Suppressor macrophage (primary cell): ENCODE measurements around the gene WDR74.
"Not testable (repeated sequence)": the region's sequence is repeated elsewhere in the genome, so short reads cannot be mapped to it uniquely, and the experiment has no call there.

ENCODE experiments used
- DNase-seq, 4 experiments: peaks; one replicate each; pipeline ENCODE4 v3.0.0-alpha.2; 2020 to 2022

The WDR74 gene

DNA sequence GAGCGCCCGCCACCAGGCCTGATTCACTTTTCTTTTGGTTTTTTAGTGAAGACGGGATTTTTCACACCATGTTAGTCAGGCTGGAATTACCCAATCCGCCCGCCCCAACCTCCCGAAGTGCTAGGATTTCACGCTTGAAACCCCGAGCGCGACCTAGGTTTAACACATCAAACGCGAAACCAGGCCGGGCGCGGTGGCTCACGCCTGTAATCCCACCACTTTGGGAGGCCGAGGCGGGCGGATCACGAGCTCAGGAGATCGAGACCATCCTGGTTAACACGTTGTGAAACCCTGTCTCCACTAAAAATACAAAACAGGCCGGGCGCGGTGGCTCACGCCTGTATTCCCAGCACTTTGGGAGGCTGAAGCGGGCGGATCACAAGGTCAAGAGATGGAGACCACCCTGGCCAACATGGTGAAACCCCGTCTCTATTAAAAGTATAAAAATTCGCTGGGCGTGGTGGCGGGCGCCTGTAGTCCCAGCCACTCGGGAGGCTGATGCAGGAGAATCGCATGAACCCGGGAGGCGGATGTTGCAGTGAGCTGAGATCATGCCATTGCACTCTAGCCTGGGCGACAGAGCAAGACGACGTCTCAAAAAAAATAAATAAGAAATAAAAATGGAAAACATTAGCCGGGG is 1.5 kb upstream of the WDR74 start:
- peak; percentile 81 to 87 (median 84) for DNase-seq

DNA sequence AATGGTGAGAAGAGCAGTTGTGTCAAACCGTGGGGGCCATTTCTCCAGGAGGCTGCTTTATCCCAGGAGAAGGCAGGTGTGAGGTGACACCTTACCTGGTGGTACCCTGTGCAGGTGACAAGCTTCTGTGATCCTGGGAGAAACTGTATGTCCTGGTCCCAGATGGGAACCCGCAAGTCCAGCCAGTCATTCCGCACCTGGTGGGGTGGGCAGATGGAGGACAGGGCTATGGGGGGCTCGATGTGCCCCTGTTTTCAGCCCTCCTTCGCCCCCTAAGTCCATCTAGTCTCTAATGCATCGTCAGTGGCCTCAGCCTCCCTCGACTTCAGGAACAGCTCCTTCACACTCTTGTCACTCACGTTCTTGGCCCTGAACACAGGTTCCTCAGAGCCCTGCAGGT is 4.1 kb downstream of the WDR74 start:
- DNase-seq, result no peak

DNA sequence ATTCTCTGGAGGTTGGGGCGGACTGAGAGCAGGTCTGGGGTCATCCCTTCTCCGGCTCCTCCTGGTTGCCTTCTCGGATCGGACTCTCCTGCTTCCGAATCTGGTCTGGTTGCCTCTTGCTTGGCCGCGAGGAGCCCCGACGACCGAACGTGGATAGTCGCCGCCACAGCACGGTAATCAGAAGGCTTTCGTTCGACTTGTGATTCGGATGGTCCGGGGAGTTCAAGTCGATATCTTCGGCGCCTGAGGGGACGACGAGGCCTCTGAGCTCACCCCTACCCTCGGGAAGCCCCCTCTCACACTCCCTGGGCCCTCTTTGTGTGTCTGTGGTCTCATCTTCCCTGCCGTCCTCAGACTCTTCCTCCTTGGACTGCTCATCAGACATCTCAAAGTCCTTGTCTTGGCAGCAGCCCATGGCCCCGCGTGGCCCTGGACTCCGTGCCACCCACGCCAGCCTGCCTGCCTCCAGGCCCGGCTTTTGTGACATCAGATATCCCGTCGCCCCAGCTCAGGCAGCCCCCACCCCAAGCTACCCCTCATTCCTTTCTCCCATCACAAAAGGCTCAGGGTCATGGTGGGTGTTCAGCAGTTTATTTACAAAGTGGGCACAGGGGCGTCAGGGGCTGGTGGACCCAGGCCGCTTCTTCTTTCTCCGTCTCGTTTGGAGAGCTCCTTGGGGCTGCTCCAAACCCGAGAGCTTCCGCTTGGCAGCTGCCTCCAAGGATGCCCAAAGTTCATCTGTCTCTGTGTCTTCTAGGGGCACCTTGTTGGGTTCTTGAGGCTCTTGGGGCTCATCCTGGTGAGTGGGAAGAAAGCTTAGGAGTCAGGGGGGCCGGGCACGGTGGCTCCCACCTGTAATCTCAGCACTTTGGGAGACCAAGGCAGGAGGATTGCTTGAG is 6.8 kb downstream of the WDR74 start, which contains the start of gene TEX54:
Gene TEX54 (minus strand): TSS at position 506 of the 899 bp plus-strand sequence.
- peak in 3 of 4 experiments; percentile 49 to 68 (median 53) for DNase-seq

DNA sequence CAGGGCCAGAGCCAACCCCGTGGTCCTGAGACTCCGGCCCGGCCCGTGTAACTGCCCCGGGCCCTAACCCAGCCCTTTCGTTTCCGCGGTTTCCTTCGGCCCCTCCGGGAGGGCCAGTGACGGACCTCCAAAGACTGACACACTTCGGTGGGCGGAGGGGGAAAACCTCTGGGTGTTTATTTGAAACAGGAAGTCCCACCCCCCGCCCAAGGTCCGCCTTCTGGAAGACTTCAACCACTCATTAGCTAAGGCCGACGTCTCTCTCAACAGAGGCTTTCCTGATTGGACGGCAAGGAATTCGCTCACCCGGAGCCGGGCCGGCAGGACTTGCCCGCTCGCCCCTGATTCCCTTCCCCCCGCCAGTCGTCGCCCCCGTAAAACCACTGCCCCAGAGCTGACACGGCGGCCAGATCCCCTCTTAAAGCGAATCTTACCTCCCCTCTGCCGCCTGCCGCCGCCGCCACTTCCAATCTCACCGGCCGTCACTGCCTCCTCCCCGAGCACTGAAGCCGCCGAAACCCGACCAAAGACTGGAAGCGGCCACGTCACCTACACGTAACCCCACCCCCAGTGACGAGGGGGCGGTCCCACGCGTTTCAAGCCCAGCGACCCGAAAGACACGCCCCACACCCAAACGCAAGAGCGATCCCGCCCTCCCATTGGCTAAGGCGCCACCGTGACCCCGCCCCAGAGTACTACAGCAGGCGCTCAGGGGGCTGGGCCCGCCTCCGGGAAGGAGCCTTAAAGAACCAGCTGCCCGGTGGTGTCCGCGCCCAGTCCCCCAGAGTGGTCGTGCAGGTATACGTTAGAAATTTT is 7.7 kb downstream of the WDR74 start, which contains the start of gene STX5:
Gene STX5 (minus strand): TSS at position 532 of the 816 bp plus-strand sequence. CDS start 808 bp downstream, outside the sequence.
- DNase-seq, result peak; percentile 99 to 100 (median 99)

DNA sequence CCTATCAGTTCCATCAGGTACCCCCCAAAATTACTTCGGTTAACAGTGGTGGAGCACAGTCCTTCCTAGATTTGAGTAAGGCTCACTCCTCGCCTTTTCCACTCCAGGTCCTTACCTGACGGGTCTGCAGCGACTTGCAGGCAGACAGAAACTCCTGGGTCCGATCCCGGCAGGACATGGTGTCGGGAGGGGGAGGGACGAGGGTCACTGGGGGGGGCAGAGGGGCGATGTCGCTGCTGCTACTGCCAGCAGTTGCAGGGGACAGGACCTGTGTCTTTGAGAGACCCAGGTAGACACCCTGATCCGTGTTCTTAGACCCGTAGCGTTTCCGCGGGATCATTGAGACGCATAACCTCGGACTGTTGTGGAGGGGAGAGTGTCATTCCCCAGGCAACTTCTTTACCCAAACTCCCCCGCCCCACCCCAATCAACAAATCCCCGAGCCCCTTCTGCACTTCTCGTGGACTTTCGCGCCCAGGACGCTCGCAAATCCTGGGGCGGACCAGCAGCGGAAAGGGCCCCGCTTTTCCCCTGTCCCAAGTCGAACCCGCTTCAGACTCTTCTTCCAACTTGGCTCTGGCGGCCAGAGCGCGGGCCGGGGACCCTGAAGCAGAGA is 8.4 kb downstream of the WDR74 start:
- no peak for DNase-seq

DNA sequence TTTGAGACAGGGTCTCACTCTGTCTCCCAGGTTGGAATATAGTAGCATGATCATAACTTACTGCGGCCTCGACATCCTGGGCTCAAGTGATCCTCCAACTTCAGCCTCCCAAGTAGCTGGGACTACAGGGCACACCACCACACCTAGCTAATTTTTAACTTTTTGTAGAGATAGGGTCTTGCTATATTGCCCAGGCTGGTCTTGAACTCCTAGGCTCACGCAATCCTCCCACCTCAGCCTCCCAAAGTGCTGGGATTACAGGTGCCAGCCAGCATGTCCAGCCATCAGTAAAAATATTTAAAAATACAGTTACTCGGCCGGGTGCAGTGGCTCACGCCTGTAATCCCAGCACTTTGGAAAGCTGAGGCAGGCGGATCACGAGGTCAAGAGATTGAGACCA is 11.3 kb downstream of the WDR74 start:
- not testable (repeated sequence) for DNase-seq

DNA sequence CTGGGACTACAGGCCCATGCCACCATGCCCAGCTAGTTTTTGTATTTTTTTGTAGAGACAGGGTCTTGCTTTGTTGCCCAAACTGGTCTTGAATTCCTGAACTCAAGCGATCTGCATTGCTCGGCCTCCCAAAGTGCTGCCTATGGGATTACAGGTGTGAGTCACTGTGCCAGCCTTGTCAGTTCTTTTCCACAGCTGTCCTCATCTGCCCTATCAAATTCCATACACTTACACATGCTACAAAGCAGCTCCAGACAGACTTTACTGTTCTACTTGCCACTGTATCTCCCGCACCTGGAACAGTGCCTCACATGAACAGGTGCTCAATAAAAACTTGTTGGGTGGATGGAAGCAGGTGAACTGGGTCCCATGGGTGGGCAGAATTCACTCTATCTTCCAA is 15.7 kb downstream of the WDR74 start:
- no peak for DNase-seq

DNA sequence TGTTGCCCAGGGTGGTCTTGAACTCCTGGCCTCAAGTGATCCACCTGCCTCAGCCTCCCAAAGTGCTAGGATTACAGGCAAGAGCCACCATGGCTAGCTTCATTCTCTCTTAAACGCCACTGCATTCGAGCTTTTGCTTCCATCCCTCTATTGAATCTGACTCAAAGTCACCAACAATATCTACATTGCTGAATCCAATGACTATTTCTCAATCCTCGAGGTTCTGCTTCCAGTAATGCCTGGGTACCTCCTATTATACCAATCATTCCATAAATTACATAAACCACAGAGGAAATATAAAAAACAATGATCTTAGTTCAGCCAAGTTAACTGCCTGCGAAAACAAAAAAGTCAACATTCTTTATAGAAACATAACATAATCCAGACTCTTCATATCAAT is 22.3 kb downstream of the WDR74 start:
- peak in 2 of 4 experiments; percentile 35 to 41 for DNase-seq

DNA sequence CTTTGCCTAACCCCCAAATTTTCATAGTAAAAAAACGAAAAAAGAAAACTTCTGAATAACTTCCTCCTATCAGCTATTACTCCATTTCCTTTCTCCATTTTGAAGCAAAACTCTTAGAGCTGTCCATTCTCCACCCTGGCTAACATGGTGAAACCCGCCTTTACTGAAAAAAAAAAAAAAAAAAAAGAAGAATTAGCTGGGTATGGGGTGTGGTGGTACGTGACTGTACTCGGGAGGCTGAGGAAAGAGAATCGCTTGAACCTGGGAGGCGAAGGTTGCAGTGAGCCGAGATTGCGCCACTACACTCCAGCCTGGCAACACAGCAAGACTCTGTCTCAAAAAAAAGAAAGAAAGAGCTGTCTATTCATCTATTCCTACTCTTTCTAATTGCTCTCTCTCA is 22.8 kb downstream of the WDR74 start:
- peak in 3 of 4 experiments; percentile 53 to 72 (median 71) for DNase-seq

DNA sequence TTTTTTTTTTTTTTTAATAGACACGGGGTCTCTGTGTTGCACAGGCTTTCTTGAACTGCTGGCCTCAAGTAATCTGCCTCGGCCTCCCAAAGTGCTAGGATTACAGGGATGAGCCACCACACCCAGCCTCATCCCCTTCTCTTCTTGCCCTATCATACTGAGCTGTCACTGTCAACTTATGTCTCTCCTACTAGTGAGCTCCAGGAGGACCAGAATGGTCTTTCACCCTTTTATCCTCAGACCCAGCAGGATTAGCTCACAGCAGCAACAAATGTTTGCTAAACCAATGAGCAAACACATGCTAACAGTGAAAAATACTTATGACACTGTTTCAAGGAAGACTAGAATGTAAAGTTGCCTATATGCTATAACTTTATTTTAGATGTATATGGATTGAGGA is 27.7 kb downstream of the WDR74 start:
- no peak for DNase-seq

DNA sequence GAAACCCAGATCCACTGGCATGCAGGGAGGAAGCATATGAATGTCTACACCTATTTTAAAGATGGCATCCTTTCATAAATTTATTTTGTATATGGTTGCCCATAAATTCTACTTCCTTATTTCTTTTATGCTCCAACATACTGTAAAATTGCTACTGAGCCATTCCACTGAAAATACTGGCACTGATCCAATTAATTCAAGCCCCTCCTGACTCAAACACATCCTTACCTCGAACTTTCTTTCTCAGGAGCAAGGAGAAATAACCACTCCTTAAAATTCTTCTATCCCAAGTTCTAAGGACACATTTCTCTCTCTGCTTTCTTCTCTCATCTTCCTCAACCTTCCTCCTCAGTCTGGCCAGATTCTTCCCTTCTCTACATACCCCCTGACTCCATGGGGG is 28.6 kb downstream of the WDR74 start:
- no peak for DNase-seq

DNA sequence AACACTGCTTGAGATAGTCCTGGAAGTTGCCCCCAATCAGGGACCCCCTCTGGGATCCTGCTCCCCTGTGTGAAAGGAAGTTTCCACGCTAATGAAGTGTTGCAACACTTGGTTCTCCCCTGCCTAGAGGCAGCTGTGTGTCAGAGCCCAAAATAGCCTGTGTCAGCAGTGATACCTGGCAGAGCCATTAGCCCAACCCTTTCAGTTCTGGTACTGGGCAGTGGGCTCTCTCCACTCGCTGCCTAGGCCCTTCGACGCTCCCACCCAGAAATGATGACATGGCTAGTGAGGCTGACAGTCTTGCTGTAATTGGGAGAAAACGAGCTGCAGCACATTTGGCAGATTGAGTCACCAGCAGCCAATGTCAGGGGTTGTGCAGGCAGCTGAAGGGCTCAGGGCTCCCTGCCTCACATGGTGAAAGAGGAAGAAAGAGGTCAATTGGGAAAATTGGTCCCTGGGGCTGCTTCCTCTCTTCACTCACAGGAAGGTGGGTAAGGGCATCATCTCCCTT is 32.7 kb downstream of the WDR74 start:
- DNase-seq, result peak; percentile 84 to 94 (median 91)

DNA sequence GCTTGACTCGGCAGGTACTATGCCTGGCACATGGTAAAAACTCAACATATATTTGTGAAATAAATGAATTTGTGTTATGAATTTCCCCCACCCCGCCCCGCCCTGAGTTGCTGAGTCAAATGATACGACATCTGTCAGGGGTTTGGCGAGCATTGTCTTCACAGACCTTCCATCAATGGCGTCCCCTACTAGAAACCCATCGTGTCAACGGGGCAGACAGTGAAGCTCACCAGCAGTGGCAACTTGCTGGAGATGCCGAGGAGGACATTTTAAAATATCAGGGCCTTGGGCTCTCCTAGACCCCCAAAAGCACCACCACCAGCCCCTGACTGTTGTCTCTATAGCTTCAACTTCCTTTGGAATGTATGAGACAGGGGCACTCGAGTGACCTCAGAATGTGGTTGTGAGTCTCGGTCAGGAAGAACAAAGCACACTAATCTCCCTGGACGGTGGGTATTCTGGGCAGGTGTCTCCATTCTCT is 33.4 kb downstream of the WDR74 start:
- peak in 3 of 4 experiments; percentile 11 to 20 (median 15) for DNase-seq

DNA sequence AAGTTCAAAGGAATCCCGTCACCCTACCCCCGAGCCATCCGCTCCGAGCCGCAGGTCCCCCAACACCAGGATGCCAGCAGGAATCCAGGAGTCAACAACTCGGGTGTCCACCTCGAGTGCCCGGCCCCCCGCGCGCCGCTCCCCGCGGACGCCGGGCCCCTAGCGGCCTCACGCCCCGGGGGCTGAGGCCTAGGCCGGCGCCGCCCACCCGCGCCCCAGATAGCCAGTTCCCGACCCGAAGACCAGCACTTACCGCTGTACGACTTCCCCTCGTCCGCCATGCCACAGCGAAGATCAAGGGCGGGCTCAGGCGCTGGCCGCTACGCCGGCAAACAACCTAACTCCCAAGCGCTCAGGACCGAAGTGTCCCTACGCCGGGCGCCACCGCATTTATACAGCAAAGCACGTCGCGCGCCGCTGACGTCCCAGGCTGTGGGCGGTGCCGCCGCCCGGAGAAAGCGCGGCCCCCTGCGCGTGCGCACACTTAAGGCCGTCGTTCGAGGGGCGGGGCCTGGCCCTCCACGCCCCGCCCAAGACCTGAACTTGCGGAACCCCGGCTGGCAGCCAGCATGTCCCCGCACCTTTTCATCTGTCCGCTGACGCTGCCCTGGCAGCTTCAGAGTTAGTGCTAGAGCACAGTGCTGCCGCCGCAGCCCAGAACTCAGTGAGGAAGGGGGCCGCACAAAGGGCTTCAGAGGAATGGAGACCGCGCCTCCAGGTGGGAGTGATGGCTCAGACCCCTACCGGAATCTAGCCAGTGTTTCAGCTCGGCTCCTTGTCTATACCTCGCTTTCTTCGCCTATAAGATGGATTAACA is 34.1 kb downstream of the WDR74 start, which contains the start of gene NXF1:
Gene NXF1 (minus strand): TSS at position 365 of the 817 bp plus-strand sequence. CDS start 84 bp downstream, at position 281.
- peak; percentile 97 to 100 (median 99) for DNase-seq

DNA sequence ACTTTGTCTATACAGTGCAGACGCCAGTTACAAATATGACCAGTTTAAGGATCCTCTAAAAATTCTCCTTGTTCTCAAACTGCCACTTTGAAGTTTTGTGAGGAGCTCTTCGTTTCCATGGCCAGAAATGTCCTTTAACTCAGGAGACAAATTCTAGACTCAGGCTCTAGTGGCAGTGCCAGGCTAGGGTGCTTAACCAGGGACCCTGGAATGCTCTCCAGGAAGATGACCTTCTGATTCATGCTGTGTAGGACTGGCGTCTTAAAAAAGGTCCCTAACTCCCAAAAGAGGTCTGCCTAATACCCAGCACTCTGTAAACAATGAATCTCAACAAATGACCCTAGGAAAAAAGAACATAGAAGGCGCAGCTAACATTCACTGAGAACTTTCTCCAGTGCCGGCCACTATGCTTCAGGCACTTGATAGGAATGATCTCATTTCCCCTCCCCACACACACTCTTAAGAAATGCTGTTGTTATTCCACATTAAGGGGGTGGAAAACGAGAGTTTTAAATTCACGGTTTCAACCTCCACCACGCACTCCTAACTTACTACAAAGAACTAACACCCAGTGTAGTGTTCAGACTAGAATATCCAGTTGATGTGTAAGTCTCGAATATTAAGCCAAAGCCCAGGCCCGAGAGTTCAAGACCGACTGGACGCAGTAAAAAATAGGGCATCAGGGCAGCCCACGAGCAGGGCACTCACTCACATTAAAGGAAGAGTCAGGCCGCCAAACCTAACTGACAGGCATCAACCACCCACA is 34.9 kb downstream of the WDR74 start:
- peak; percentile 42 to 69 (median 59) for DNase-seq

DNA sequence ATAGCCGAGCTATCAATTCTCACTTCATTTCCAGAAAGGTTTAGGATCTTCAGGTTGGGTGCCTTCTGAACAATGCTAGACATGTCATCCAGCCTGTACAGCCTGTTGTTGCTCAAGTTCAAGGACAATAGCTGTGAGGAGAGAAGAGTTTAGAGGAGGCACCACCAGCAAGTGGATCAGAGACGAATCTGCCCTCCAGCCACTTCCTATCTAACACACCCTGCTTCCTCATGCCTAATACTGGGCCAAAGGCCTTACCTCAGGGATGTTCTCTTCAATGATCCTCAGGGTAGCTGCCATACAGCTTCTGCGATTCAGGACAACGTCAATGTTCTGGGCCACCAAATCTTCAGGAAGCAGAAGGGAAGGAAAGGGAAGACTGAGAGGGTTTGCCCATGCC is 38.3 kb downstream of the WDR74 start:
- no peak for DNase-seq

DNA sequence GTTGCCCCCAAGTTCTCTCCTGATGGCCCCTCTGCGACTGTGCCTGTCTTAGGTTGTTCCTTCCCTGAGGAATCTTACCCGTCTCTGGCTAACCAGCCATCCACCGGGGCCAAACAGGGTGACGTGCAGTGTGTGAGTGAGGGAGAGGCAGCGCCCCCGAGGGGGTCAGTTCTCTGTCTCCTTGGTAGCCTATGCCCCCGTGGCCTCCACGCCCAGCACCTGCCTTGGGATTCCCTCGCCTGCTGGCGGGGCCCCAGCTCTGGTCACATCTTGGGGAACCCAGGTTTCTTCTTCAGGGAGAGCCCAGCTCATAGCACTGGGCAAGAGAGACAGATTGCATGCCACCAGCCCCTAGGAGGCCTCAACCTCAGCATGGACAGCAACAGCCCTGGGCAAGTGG is 39.9 kb downstream of the WDR74 start:
- DNase-seq, result no peak

DNA sequence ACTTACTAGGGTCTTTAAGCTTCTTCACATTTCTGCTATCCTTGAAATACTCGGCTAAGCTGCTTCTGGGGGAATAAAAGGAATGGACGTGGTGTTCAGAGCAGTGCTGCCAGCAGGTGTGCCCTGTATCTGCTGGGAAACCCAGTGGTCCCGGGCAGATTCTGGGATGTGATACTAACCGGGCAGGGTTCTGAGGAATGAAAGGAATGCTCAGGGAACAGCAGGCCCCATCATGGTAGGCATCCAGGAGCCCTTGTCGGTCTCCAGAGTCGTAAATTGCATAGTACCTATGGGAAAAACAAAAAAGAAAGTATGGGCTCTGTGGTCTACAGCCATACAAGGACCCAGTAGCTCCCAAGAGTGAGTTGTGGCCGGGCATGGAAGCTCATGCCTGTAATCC is 43.1 kb downstream of the WDR74 start:
- DNase-seq, result no peak

DNA sequence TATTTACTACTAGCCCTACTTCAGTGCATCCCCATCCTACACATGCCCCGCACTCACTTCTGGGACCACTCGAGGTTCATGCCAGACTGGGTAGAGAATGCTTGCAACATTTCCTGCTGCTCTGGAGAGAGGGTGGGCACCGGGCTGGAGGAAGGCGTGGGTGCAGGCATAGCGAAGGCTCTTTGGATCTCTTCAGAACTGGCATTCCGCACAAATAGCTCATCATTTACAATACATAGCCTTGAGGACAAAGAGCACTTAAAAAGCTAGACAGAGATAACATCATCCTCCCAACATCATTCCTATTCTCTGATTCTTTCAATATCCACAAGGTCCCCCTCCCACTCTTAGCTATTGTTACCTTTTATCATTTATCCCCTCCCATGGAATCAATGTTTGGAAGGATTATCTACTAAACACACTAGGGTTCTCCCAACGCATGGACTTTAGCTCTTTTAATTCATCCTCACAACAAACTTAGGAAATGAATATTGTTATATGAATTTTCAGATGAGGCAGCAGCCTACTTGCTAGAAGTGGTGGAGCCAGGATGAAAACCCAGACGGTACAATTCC is 45.1 kb downstream of the WDR74 start:
- no peak for DNase-seq

DNA sequence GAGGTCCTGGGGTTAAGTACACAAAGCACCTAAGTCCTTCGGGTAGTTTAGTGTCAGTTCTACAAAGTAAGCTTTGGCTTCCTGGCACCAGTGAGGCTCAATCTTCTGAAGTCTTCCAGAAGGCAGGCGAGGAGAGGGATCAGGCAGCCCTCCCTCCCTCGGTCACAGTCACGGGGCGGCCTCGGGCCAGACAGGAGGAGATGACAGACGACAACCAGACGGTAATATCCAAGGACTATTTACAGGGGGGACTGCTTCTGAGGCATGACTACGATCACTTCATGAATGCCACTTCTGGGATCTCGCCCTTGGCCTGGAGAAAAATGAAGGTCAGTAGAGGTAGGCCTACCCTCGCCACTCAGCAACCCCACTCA is 47.2 kb downstream of the WDR74 start:
- peak in 1 of 4 experiments; percentile 21 for DNase-seq
